K562 (cell line): Measurements from ENCODE around the gene DNAJC18. TPM values are rescaled to one million over a fixed set of nuclear protein-coding genes. Genes with fewer than 3 reads are reported as not detected.
A peak's percentile ranks its signal among the peaks of the same experiment; 100 is the strongest.

Experiments used
- CEBPG ChIP-seq, 3 experiments: fragments of 200-800 bp in 1 of 3; sonication (Bioruptor generic) in 1 of 3; sonication (generic) in 1 of 3; formaldehyde crosslinking in 1 of 3; IDR thresholded peaks in 2 of 3; conservative IDR thresholded peaks in 1 of 3; 2 replicates each; pipeline versions ENCODE4 v1.6.1 to v1.8.0; 2016 to 2022; ENCODE audit warnings: missing compliant biosample characterization in 2 of 3, missing genetic modification characterization in 2 of 3, mild to moderate bottlenecking in 1 of 3, missing genetic modification reagents in 1 of 3
- GMEB1 ChIP-seq: fragments of 250-450 bp; sonication (Bioruptor Pico); IDR thresholded peaks from 2 replicates; pipeline ENCODE4 v1.4.0; 2020; ENCODE audit warnings: mild to moderate bottlenecking
- HDAC8 ChIP-seq: fragments of 450-650 bp; IDR thresholded peaks from 2 replicates; pipeline ENCODE4 v1.6.1; 2016; ENCODE audit warnings: mild to moderate bottlenecking, missing genetic modification characterization, moderate library complexity, missing compliant biosample characterization
- MYC ChIP-seq, 2 experiments: fragments of 250-450 bp in 1 of 2; sonication (Bioruptor Pico) in 1 of 2; IDR thresholded peaks; 2 replicates each; pipeline versions ENCODE4 v1.5.1 to v1.6.1; 2012 to 2021; ENCODE audit warnings: low read depth in 2 of 2, borderline replicate concordance in 1 of 2, improper control_type of control experiment in 1 of 2, low read length in 1 of 2, mild to moderate bottlenecking in 1 of 2, moderate library complexity in 1 of 2
- NKRF ChIP-seq: fragments of 450-650 bp; IDR thresholded peaks from 2 replicates; pipeline ENCODE4 v1.6.1; 2016; ENCODE audit warnings: borderline replicate concordance
- PREB ChIP-seq: sonication (generic); formaldehyde crosslinking; IDR thresholded peaks from 2 replicates; pipeline ENCODE4 v1.8.1; 2023; ENCODE audit warnings: mild to moderate bottlenecking, missing genetic modification reagents
- SNIP1 ChIP-seq: fragments of 450-650 bp; IDR thresholded peaks from 2 replicates; pipeline ENCODE4 v1.7.1; 2017; ENCODE audit warnings: low read depth, mild to moderate bottlenecking
- THAP7 ChIP-seq: fragments of 250-450 bp; sonication (Bioruptor Pico); IDR thresholded peaks from 2 replicates; pipeline ENCODE4 v1.5.0; 2021
- ZFX ChIP-seq: sonication (generic); formaldehyde crosslinking; IDR thresholded peaks from 2 replicates; pipeline ENCODE4 v1.8.0; 2022; ENCODE audit warnings: mild to moderate bottlenecking, missing genetic modification reagents, moderate library complexity
- ZNF263 ChIP-seq: sonication (generic); formaldehyde crosslinking; IDR thresholded peaks from 2 replicates; pipeline ENCODE4 v1.8.0; 2022; ENCODE audit warnings: mild to moderate bottlenecking, missing genetic modification reagents, borderline replicate concordance
- ZNF586 ChIP-seq: fragments of 450-650 bp; formaldehyde crosslinking; conservative IDR thresholded peaks from 2 replicates; pipeline ENCODE4 v1.4.0; 2020; ENCODE audit warnings: mild to moderate bottlenecking, moderate library complexity
- ZNF699 ChIP-seq: fragments of 250-450 bp; sonication (Bioruptor Pico); IDR thresholded peaks from 2 replicates; pipeline ENCODE4 v1.8.0; 2021; ENCODE audit warnings: mild to moderate bottlenecking, moderate library complexity; ENCODE audit not compliant: insufficient replicate concordance
- ZNF77 ChIP-seq: fragments of 250-450 bp; sonication (Bioruptor Pico); IDR thresholded peaks from 2 replicates; pipeline ENCODE4 v1.5.0; 2020
- polyA plus RNA-seq, 8 experiments: library from polyadenylated mRNA; depleted of rRNA in 4 of 8; stranded (reverse) in 5 of 8; unstranded in 3 of 8; fragments of >200 nt; fragmentation: Nextera tagmentation in 2 of 8; fragmentation: Illumina TruSeq in 1 of 8; extraction: Ambion mirVana in 2 of 8; extraction: Trizol in 1 of 8; gene quantifications; 2 replicates each; pipeline versions ENCODE4 v1.2.1 to v1.2.3, GENCODE V29; 2011 to 2014; ENCODE audit warnings: inconsistent platforms in 1 of 8, missing spikeins in 1 of 8
- total RNA-seq, 7 experiments: library from RNA; depleted of rRNA in 6 of 7; stranded (reverse); fragments of >200 nt in 6 of 7; fragmentation: Illumina TruSeq in 2 of 7; extraction: Trizol in 2 of 7; gene quantifications; 2 replicates each; pipeline versions ENCODE4 v1.2.1 to v1.2.3, GENCODE V29; 2011 to 2021; ENCODE audit warnings: low replicate concordance in 1 of 7
- TF ChIP-seq, protein P1 (sequence below): fragments of 250-450 bp; sonication (Bioruptor Pico); IDR thresholded peaks from 2 replicates; pipeline ENCODE4 v1.5.0; 2021; ENCODE audit warnings: mild to moderate bottlenecking, moderate library complexity

DNAJC18 gene
- total and polyA plus RNA-seq, 9 of the 15 experiments (the other 6 are each of a cell fraction or from before 2014, with no cell fraction given) = 1.5 to 13.3 (median 7.5) TPM

DNA sequence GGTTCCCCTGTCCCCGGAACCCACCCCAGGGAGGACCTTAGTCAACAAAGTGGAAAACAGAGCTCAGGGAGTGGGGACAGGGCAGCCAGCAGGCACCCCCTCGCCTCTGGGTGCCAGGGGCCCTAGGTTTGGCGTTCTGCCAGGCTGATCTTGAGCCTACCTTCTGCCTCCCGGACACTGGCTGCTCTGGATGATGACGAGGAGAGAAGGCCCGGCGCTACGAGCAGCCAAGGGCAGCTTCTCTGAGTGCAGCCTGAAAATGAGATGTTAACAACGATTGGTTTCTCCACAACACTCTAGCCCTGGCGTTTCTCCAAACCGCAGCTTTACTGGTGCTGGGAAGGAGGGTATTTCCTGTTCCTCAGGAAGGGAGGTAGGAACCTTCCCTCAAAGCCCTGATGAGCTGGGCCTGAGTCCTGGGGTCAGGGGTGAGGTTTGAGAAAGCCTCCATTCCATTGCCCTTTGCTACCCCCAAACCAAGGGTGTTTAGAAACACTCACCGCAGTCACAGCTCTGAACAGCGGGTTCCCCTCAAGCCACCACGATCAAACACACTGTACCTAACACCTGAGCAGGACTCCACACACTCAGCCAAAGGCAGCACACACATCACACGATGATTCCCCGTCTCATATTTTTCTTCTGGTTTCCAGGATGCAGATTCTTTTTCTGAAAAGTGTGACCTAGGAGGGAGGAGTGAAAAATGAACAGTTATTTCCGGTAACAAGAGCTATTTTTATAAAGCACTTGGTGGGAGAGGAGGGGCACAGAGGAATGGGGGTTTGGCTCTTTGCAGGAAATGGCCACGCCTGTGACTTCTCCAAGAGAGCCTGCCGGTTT is 42.9 kb upstream of the DNAJC18 start, which contains the start of gene STING1 (continued):
- TF ChIP-seq GMEB1 (CRISPR knock-in tag) (0 out of 2 replicates have a peak, but pooled peaks have one; percentile 10), THAP7 (CRISPR knock-in tag) (no peak), CEBPG (CRISPR knock-in tag; IDR thresholded peaks at IDR 0.05) (no peak), CEBPG (tag; conservative IDR thresholded peaks at IDR 0.05 in 1 of 2, IDR thresholded peaks at IDR 0.05 in 1 of 2) (no peak), MYC (IDR thresholded peaks at IDR 0.05; ENCODE audit: low read depth, low read length) (no peak; the same call in 1 of the 2 replicates), MYC (CRISPR knock-in tag; IDR thresholded peaks at IDR 0.05; ENCODE audit: borderline replicate concordance, low read depth) (no peak), ZNF77 (CRISPR knock-in tag) (no peak), ZFX (CRISPR knock-in tag) (peak; percentile 92), ZNF263 (CRISPR knock-in tag) (no peak), SNIP1 (no peak), ZNF586 (no peak), ZNF699 (CRISPR knock-in tag) (no peak), NKRF (no peak), PREB (CRISPR knock-in tag) (no peak), HDAC8 (tag) (peak; percentile 53; the same call in 1 of the 2 replicates)
- TF ChIP-seq, protein P1, sequence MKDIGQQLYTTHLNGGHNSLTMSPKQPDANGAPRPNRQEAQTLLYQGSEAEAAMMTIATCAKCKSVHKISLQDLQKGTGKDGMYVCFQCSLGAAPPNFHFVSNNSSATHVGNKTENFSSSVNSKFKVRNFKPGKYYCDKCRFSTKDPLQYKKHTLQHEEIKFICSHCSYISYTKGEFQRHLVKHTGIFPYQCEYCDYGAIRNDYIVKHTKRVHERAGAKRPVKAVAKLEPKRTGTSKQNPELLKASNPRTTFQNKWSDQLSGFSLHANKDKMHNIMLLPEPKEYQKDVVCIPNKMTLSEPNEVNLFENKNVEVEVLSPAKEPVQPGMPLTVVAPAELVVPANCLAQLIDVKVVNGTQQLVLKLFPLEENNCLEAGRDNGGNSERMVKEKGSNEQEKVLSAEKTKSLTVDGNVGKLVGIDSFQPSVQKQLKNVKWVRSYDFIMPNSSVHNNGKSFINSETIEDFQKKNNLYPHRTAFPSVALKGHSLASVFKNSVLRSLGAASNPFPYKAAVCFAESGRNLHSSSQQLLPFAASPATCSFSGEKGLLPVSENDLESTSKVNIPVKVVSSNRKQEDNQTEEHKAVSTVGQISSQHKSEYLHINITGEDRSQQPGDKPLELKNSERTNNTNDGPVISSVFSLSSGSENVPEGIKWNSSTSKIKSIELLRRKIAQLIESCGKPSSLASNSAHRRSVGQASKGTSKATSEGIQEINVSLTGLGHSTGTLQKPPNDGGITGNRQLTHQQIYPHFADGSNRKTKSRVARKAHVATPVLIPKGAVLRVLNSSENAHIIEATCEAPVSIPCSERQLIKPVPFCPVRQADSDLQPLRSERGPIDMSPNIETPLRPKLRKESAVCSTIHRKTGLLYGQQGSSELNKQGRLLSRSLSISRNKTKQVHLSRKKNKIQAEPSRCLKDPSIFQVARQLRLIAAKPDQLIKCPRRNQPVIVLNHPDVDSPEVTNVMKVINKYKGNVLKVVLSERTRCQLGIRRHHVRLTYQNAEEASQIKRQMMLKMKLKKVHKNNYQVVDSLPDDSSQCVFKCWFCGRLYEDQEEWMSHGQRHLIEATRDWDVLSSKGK (CRISPR knock-in tag) = no peak
